Esophagus muscularis mucosa (tissue), 4 donors: ENCODE results near the gene DAB2IP.

Source experiments
- EP300 ChIP-seq: sonication (generic); formaldehyde crosslinking; IDR thresholded peaks from one replicate; pipeline ENCODE4 v1.6.1; 2017; ENCODE audit warnings: antibody characterized with exemption
- POLR2A ChIP-seq: fragments of 450-650 bp; IDR thresholded peaks from one replicate; pipeline ENCODE4 v1.6.1; 2017; ENCODE audit warnings: antibody characterized with exemption, moderate library complexity, mild to moderate bottlenecking, low read depth
- POLR2AphosphoS5 ChIP-seq, 2 donors: sonication (generic); formaldehyde crosslinking; IDR thresholded peaks; one replicate each; pipeline ENCODE4 v1.6.1; 2017; ENCODE audit warnings: antibody characterized with exemption in 2 of 2
- TF ChIP-seq, protein P1 (sequence below), 3 experiments: fragments of 200-600 bp in 2 of 3; fragments of 450-650 bp in 1 of 3; sonication (generic) in 2 of 3; IDR thresholded peaks; one replicate each; pipeline ENCODE4 v1.5.1; 2017 to 2019; ENCODE audit warnings: antibody characterized with exemption in 3 of 3, mild to moderate bottlenecking in 2 of 3, moderate library complexity in 1 of 3

DNA sequence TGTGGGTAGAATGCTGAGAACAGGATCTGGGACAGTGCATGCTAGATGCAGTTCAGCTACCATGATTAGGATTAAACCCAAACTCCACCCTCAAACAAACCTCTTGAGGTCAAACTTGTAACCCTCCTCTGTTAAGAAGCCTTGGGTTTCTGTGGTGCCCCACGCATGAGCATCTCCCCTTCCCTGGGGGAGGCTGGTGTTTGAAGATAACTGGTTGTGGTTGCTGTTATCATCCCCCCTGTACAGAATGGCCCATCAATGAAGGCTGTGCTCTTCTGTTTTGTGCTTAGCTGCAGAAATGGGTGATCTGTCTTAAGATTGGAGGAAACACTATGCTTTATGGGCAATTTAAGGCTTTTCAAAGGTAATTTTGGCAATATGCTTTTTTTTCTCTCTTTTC, 4.4 kb upstream of the DAB2IP start:
- TF ChIP-seq POLR2AphosphoS5 (IDR thresholded peaks at IDR 0.05) (no peak), POLR2A (no peak), EP300 (no peak)
- TF ChIP-seq, protein P1, sequence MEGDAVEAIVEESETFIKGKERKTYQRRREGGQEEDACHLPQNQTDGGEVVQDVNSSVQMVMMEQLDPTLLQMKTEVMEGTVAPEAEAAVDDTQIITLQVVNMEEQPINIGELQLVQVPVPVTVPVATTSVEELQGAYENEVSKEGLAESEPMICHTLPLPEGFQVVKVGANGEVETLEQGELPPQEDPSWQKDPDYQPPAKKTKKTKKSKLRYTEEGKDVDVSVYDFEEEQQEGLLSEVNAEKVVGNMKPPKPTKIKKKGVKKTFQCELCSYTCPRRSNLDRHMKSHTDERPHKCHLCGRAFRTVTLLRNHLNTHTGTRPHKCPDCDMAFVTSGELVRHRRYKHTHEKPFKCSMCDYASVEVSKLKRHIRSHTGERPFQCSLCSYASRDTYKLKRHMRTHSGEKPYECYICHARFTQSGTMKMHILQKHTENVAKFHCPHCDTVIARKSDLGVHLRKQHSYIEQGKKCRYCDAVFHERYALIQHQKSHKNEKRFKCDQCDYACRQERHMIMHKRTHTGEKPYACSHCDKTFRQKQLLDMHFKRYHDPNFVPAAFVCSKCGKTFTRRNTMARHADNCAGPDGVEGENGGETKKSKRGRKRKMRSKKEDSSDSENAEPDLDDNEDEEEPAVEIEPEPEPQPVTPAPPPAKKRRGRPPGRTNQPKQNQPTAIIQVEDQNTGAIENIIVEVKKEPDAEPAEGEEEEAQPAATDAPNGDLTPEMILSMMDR (IDR thresholded peaks at IDR 0.05), result no peak
